ENCODE results near the gene MROH2A.

MROH2A gene

DNA sequence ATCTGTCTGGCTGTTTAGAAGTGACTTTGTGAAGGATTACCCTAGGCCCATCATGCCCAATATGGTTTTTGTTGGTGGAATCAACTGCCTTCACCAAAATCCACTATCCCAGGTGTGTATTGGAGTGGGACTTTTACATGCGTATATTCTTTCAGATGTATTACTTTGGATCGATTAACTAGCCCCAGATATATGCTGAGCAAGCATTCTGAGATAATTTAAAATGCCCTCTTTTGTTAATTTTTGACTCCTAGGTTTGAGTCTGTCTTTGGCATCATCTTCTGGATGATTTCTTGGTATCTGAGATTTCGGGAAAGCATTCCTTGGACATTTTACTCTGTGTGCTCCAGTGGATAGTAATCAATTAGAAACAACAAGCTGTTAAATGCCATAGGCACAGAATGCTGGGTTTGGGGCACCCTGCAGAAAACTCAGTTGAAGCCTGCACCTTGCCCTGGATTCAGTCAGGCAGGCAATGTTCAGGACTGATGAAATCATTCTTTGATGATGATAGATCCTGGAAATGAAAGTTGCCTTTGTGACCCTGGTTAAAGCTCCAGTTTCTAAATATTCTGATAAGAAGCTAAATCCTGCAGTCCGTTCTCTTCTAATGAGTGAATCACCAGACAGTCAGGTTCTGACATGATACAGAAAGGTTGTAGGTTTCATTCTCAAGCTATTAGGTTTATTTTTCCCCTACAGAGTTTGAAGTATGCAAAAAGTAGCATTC, 16.9 kb upstream of the MROH2A start:
- DNase-seq = no peak

DNA sequence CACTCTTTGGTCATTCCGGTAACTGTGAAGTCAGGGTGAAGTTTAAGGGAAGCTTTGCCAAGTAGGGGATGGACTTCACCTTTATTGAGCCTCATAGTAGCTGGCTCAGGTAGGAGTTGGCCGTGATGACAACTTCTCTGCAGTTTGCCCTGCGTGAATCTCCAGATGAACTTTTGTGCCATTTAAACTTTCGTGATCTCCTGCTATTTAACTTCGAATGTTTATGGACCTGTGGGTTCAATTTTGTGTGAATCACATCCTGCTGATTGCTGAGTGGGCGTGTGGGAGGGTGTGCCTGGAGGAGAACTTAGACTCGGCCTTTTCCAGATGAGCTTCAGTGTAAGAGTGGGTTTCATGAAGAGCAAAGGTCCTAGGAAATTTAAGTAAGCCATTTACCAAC, 13.9 kb upstream of the MROH2A start:
- no peak for DNase-seq

DNA sequence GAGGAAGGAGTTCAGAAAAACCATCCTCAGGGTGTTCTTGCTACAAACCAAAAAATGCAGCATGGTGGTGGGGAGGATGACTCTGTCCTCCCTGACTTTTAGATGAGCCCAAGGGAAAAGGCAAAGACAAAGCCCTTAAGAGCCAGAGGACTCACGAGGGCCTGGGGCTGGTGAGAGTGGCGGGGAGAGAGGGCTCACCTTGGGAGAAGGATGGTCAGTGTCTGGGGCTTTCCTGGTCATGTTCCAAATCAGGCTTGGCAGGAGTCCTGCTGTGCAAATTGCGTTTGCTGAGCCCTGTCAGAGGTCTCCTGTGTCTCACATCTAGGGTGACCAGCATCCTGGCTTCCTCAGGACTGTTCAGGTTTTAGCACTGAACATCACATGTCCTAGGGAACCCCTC, 13.4 kb upstream of the MROH2A start:
- no peak for DNase-seq

GRCh38 chr2:233766416-233766815, 11.7 kb upstream of the MROH2A start:
- DNase-seq = no peak

DNA sequence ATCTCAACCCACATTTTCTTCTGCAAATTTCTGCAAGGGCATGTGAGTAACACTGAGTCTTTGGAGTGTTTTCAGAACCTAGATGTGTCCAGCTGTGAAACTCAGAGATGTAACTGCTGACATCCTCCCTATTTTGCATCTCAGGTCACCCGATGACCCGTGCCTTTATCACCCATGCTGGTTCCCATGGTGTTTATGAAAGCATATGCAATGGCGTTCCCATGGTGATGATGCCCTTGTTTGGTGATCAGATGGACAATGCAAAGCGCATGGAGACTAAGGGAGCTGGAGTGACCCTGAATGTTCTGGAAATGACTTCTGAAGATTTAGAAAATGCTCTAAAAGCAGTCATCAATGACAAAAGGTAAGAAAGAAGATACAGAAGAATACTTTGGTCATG, 10.1 kb upstream of the MROH2A start:
- DNase-seq = no peak

- DNase-seq = no peak
Observed at GRCh38 chr2:233769260-233769659, 8.9 kb upstream of the MROH2A start.

DNA sequence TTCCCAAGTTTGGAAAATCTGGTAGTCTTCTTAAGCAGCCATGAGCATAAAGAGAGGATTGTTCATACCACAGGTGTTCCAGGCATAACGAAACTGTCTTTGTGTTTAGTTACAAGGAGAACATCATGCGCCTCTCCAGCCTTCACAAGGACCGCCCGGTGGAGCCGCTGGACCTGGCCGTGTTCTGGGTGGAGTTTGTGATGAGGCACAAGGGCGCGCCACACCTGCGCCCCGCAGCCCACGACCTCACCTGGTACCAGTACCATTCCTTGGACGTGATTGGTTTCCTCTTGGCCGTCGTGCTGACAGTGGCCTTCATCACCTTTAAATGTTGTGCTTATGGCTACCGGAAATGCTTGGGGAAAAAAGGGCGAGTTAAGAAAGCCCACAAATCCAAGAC, 6.0 kb upstream of the MROH2A start:
- DNase-seq = no peak

- DNase-seq = no peak
Observed at GRCh38 chr2:233772583-233772982, 5.5 kb upstream of the MROH2A start.

DNA sequence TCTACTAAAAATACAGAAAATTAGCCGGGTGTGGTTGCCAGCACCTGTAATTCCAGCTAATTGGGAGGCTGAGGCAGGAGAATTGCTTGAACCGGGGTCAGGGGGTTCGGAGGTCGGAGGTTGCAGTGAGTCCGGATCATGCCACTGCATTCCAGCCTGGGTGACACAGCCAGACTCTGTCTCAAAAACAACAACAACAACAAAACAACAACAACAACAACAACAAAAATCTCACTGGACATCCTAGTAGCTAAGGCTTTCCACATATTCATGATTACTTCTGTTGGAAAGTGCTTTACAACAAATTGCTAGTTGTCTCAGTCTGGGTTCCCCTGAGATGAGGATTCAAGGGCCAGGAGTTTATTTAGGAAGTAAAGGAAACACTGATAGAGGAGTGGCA, 4.3 kb upstream of the MROH2A start:
- no peak for DNase-seq

DNA sequence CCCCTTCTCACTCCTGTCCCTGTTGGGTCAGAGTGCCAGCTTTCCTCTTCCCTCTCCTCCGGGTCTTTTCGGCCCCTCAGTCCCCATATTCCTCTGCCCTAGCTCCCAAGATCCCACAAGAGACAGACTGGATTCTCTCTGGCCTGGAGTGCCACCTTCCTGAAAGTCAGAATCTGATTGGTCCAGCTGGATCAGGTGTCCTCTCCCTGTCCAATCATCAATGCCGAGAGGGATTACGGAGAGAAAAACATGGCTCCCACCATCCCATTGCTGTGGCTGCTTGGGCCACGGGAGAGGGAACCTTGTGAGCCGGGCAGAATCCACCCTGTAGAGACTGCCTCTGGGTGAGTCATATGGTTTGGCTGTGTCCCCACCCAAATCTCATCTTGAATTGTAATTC, 2.7 kb upstream of the MROH2A start:
- DNase-seq = no peak

DNA sequence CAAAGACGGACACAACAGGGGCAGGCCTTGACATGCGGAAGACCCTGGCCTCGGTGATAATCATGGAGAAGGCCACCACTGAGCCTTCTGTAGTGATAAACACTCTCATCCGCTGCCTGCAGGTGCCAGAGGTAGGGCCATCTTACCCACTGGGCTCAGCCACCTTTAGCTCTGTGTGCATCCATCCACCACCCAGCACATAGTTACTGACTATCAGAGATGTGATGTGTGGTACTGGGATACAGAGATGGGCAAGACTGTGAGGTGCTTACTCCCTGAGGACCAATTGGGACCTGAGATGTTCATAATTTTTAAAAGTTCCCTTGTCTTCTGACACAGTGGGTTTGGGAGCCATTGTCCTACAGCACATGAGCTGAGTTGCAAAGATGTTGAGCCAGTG, 1.6 kb downstream of the MROH2A start:
- no peak for DNase-seq

DNA sequence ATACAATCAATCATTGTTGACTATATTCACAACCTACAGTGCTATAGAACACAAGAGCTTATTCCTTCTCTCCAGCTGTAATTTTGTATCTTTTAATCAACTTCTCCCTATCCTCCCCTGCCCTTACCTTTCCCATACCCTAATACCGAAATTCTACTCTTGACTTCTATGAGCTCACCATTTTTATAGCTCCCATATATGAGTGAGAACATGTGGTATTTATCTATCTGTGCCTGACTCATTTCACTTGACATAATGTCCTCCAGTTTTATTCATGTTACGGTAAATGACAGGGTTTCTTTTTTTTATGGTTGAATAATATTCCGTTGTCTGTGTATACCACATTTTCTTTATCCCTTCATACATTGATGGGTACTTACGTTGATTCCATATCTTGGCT, 2.6 kb downstream of the MROH2A start:
- no peak for DNase-seq

GRCh38 chr2:233789554-233789953, 11.4 kb downstream of the MROH2A start:
- no peak for DNase-seq

DNA sequence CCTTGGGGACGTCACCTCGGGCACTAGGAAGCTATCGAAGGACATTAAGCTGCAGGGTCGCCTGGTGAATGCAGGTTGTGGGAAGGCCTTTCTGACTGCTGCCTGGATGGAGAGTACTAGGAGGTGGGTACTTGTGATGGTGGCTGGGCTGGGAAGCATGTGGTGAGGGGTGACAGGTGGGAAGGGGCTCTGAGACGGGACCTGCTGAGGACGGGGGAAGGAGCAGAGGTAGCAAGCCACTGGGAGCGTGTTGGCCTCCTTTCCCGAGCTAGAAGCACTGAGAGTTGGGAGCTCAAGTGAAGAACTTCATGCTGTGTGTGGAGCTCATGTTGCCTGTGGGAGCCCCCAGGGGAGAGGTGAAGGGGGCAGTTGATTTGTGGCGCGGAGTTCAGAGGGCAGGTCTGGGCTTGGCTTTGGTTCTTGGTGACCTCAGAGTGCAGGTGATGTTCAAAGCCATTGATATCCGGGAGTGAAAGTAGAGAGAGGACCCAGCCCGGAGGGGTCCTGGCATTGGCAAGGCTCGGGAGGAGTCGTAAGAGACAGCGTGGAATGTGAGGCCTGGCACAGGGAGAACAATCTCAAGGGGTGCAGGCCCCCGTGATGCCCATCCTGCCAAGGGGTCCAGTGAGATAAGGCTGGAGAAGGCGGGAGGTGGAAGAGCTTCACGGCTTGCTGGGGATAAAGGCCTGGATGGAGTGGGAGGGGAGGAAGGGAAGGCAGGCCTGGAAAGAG, 13.2 kb downstream of the MROH2A start:
- DNase-seq = no peak

- DNase-seq = no peak
Observed at GRCh38 chr2:233791883-233792329, 13.8 kb downstream of the MROH2A start.

DNA sequence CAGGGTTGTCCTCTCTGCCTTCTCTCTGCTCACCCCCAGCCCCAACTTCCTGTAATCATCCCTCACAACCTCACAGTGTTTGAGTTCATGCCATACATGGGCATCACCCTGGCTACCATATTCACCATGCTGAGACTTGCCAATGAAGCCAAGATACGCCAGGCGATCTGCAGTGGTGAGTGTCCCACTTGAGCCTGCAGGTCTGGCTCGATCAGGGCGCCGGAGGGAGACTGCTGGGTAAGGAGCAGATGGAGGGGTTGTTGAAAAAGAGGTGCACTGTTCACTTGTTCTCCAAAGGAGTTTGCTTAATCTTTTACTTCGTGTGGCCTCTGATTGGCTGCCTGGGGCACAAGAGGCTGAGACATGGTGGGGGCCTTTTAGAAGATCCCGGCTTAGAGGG, 14.6 kb downstream of the MROH2A start:
- DNase-seq = no peak

DNA sequence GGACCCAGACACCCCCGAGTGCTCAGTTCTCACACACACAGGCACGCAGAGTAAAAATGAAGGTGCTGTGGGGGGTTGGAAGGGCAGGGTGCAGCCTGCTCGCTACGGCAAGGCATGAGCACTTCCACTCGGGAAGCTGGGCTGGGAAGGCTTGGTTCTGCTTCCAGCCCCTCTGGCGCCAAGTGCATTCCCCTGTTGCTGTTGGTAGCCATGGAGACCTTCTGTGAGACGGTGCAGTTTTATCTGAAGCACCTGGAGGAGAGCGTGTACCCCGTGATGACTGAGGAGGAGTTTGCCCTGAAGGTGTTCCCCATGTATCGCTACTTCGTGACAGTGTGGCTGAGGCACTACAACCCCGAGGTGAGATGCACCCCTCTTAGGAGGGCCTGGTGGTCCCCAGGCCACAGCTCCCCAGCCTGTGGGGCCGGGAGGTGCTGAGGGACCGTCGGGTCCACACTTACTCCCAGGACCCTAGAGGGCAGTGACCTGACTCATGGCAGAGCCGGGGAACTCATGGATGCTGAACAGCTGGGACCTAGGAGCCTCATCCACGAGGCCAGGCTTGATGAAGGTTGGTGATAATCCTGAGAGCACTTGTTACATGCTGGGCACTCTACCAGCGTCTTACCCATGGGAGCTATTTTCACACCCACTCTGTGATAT, 15.5 kb downstream of the MROH2A start:
- no peak for DNase-seq

DNA sequence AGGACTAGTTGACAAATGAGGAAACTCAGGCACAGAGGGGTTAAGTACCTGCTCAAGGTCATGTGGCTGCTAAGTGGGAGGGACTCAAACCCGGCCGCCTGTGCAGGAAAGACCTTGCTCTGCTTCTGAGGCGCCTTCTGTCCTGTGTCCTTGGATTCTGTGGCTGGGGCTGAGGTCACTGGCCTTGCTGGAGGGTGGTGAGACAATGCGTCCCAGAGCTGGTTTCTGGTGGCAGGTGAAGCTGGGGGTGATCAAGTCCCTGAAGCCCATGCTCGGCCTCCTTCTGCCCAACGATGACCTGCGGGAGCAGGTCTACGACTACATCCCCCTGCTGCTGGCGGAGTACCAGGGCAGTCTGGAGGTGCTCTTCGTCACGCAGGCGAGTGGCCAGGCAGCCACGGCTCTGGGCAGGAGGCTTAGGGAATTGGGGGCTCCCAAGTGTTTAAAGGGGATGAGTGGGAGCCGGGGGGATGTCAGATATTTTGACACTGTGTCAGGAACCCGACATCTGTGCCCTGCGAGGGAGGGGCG, 16.1 kb downstream of the MROH2A start:
- DNase-seq = no peak

GRCh38 chr2:233795735-233796171, 17.6 kb downstream of the MROH2A start:
- no peak for DNase-seq

DNA sequence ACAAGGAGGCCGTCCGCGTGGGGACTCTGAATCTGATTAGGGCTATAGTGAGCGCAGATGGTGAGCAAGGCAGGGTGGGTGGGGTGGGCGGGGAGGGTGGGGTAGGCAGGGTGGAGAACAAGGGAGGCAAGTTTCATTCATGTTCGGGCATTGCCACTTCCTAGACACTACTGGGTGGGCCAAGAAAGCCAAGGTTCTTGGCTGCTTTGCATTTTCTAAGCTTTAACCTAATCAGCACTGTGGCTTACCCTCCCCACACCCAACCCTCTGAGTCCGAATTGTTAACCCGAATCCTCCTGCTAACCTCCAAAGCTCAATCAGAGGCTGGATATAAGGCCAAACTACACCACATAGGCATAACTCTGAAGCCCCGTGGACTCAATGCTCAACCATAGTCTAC, 18.1 kb downstream of the MROH2A start:
- DNase-seq = no peak

- DNase-seq = no peak
Observed at GRCh38 chr2:233798335-233799086, 20.4 kb downstream of the MROH2A start.

- DNase-seq = no peak
Observed at GRCh38 chr2:233799087-233799665, 21.0 kb downstream of the MROH2A start.

DNA sequence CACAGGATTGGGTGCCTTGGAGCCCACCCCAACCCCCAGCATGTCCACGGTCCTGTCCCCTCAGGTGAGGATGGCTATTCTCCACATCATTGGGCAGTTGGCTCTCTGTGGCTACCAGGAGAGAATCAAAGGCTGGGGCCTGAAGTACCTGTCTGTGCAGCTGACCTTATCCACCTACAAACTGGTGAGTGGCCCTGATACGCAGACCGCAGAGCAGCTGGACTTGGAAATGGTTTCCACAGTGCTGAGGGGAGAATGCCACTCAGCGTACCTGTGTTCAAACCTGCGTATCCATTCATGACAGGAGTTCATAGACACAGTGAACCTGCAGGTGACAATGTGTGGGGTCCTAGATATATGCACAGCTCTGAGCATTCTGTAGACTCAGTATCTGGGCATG, 21.6 kb downstream of the MROH2A start:
- no peak for DNase-seq
